Endodermal cell (in vitro differentiated cells): ENCODE data around the gene PRPSAP1. TPM values are rescaled to one million over a fixed set of nuclear protein-coding genes. Genes with fewer than 3 reads are reported as not detected.
A peak's percentile ranks its signal among the peaks of the same experiment; 100 is the strongest.

Experiments
- DNase-seq: peaks from one replicate; pipeline ENCODE4 v3.0.0-alpha.2; 2017
- H3K27ac ChIP-seq: 2 replicates; pipeline ENCODE4 v1.5.1; 2013; ENCODE audit warnings: mild to moderate bottlenecking, low read depth, low read length, moderate library complexity
- H3K27me3 ChIP-seq: 2 replicates; pipeline ENCODE4 v1.6.1; 2013; ENCODE audit warnings: mild to moderate bottlenecking, low read length, moderate library complexity; ENCODE audit not compliant: insufficient read depth, control insufficient read depth, poor library complexity, severe bottlenecking
- H3K36me3 ChIP-seq: 2 replicates; pipeline ENCODE4 v1.7.0; 2013; ENCODE audit warnings: mild to moderate bottlenecking, low read length, moderate library complexity; ENCODE audit not compliant: control insufficient read depth, insufficient read depth
- H3K4me1 ChIP-seq: one replicate; pipeline ENCODE4 v1.7.0; 2013; ENCODE audit warnings: low read length; ENCODE audit not compliant: control insufficient read depth, insufficient read depth
- H3K4me3 ChIP-seq: 2 replicates; pipeline ENCODE4 v1.5.1; 2013; ENCODE audit warnings: mild to moderate bottlenecking, low read length, moderate library complexity
- H3K9ac ChIP-seq: 2 replicates; pipeline ENCODE4 v1.6.1; 2013; ENCODE audit warnings: mild to moderate bottlenecking, low read length, moderate library complexity; ENCODE audit not compliant: poor library complexity, severe bottlenecking; ENCODE audit errors: extremely low read depth
- H3K9me3 ChIP-seq: 2 replicates; pipeline ENCODE4 v1.6.1; 2013; ENCODE audit warnings: mild to moderate bottlenecking, low read length, moderate library complexity; ENCODE audit not compliant: control insufficient read depth
- H3K27ac Mint-ChIP-seq: 2 replicates; pipeline ENCODE4 v1.8.0; 2020; ENCODE audit warnings: mixed read lengths
- H3K27me3 Mint-ChIP-seq: 2 replicates; pipeline ENCODE4 v1.8.0; 2021; ENCODE audit warnings: mild to moderate bottlenecking, mixed read lengths; ENCODE audit not compliant: insufficient read depth
- H3K36me3 Mint-ChIP-seq: 2 replicates; pipeline ENCODE4 v1.8.0; 2020; ENCODE audit warnings: low read depth, mixed read lengths
- H3K4me1 Mint-ChIP-seq: 2 replicates; pipeline ENCODE4 v1.8.0; 2020; ENCODE audit warnings: mixed read lengths
- H3K4me3 Mint-ChIP-seq: 2 replicates; pipeline ENCODE4 v1.8.0; 2020; ENCODE audit warnings: mild to moderate bottlenecking, moderate library complexity, mixed read lengths
- H3K9me3 Mint-ChIP-seq: 2 replicates; pipeline ENCODE4 v1.8.0; 2020; ENCODE audit warnings: mild to moderate bottlenecking, mixed read lengths
- WGBS, 2 experiments: methylation state at CpG; one replicate each; pipeline versions ENCODE4 v1.1.5 to v1.1.7; 2013; ENCODE audit warnings: missing lambda C conversion rate in 2 of 2, mixed read lengths in 1 of 2; ENCODE audit not compliant: insufficient coverage in 1 of 2, insufficient read length in 1 of 2; 5-methylcytosine and 5-hydroxymethylcytosine counted together
- total RNA-seq, 2 donors: library from RNA; stranded (reverse); fragmentation: NEBNext Ultra II Directional in 1 of 2; extraction: Animal tissue kit (Norgen Biotek cat#: 25700) in 1 of 2; gene quantifications; 2 replicates in 1 of 2; 3 replicates in 1 of 2; pipeline ENCODE4 v1.2.1, GENCODE V29; 2021
- TF ChIP-seq, protein P1 (sequence below): fragments of 200-600 bp; sonication (generic); conservative IDR thresholded peaks from 2 replicates; pipeline ENCODE4 v1.5.0; 2021; ENCODE audit warnings: antibody characterized with exemption, mild to moderate bottlenecking

Gene PRPSAP1
- total RNA-seq, 2 donors from 2014 or later, result 60.9 to 89.8 TPM

DNA sequence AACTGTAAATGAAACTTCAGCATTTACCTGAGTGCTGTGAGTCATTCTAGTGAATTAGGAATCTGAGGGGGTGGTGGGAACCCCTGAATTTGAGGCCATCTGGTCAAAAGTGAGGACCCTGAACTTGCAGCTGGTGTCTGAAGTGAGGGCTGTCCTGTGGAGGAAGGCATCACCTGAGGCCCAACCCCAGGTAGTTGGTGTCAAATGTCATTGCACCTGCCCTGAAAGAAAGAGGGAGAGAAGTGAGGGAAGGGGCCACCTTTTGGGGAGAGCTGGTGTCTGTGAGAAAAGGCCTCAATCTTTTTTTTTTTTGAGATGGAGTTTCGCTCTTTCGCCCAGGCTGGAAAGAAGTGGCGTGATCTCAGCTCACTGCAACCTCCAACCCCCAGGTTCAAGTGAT lies 12.5 kb upstream of the PRPSAP1 start:
- WGBS, 2 experiments, result 94% methylated on average over 3 of the region's 3 CpGs; no CpG with 5 or more reads in 1 of the 2 experiments
- no peak for DNase-seq
- no peak overlapping the region for H3K27ac Mint-ChIP-seq
- H3K9me3 Mint-ChIP-seq, result peaks cover 12% of the 10 kb centered on the region
- H3K9ac ChIP-seq, result no peak overlapping the region
- no peak overlapping the region for H3K4me3 ChIP-seq
- H3K27ac ChIP-seq, result no peak overlapping the region
- peaks cover 5% of the 10 kb centered on the region for H3K27me3 Mint-ChIP-seq
- no peaks in the 10 kb centered on the region for H3K4me1 ChIP-seq
- TF ChIP-seq, protein P1, sequence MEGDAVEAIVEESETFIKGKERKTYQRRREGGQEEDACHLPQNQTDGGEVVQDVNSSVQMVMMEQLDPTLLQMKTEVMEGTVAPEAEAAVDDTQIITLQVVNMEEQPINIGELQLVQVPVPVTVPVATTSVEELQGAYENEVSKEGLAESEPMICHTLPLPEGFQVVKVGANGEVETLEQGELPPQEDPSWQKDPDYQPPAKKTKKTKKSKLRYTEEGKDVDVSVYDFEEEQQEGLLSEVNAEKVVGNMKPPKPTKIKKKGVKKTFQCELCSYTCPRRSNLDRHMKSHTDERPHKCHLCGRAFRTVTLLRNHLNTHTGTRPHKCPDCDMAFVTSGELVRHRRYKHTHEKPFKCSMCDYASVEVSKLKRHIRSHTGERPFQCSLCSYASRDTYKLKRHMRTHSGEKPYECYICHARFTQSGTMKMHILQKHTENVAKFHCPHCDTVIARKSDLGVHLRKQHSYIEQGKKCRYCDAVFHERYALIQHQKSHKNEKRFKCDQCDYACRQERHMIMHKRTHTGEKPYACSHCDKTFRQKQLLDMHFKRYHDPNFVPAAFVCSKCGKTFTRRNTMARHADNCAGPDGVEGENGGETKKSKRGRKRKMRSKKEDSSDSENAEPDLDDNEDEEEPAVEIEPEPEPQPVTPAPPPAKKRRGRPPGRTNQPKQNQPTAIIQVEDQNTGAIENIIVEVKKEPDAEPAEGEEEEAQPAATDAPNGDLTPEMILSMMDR, result no peak
- H3K4me3 Mint-ChIP-seq, result no peak overlapping the region
- peaks cover 7% of the 10 kb centered on the region for H3K4me1 Mint-ChIP-seq
- no peaks in the 10 kb centered on the region for H3K27me3 ChIP-seq
- H3K36me3 Mint-ChIP-seq, result no peaks in the 10 kb centered on the region
- H3K9me3 ChIP-seq, result peaks cover 7% of the 10 kb centered on the region
- H3K36me3 ChIP-seq, result no peaks in the 10 kb centered on the region

GRCh38 chr17:76365256-76365903 lies 11.7 kb upstream of the PRPSAP1 start:
- Mint-ChIP-seq H3K27me3 (peaks cover 5% of the 10 kb centered on the region), H3K36me3 (no peaks in the 10 kb centered on the region), H3K4me1 (peaks cover 7% of the 10 kb centered on the region), H3K9me3 (peaks cover 12% of the 10 kb centered on the region), H3K4me3 (no peak overlapping the region), H3K27ac (no peak overlapping the region)
- TF ChIP-seq, protein P1, result peak; percentile 69
- no peak overlapping the region for H3K4me3 ChIP-seq
- H3K36me3 ChIP-seq, result no peaks in the 10 kb centered on the region
- no peak overlapping the region for H3K27ac ChIP-seq
- H3K4me1 ChIP-seq, result no peaks in the 10 kb centered on the region
- H3K9ac ChIP-seq, result no peak overlapping the region
- peak; percentile 75 for DNase-seq
- no peaks in the 10 kb centered on the region for H3K27me3 ChIP-seq
- peaks cover 7% of the 10 kb centered on the region for H3K9me3 ChIP-seq
- WGBS, 2 experiments, result 68 to 78% methylated on average over 4 to 12 of the region's 12 CpGs

DNA sequence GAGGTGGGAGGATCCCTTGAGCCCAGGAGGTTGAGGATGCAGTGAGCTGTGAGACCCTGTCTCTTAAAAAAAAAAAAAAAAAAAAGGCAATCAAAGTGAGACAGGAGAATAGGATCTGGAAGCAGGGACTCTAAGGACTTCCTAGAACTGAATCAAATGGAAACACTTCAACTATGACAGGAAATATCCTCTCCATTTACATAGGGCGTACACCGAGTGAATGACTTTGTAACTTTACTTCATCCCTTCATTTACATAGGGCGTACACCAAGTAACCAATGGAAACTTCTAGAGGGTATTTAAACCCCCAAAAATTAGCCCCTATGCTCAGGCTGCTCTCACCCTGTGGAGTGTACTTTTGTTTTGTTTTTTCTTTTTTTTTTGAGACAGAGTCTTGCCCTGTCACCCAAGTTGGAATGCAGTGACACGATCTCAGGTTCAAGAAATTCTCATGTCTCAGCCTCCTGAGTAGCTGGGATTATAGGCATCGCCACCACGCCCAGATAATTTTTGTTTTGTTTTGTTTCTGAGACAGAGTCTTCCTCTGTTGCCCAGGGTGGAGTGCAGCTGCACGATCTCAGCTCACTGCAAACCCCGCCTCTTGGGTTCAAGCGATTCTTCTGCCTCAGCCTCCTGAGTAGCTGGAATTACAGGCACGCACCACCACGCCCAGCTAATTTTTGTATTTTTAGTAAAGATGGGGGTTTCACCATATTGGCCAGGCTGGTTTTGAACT lies 9.6 kb upstream of the PRPSAP1 start:
- H3K4me3 Mint-ChIP-seq, result no peak overlapping the region
- TF ChIP-seq, protein P1, result no peak

More for the DNA sequence above, 9.6 kb upstream of the PRPSAP1 start:
- Histone ChIP-seq H3K4me3 (no peak overlapping the region), H3K27me3 (no peaks in the 10 kb centered on the region), H3K4me1 (no peaks in the 10 kb centered on the region), H3K27ac (no peak overlapping the region), H3K36me3 (no peaks in the 10 kb centered on the region), H3K9me3 (peaks cover 7% of the 10 kb centered on the region), H3K9ac (no peak overlapping the region)
- H3K9me3 Mint-ChIP-seq, result peaks cover 12% of the 10 kb centered on the region
- no peaks in the 10 kb centered on the region for H3K36me3 Mint-ChIP-seq
- H3K27ac Mint-ChIP-seq, result no peak overlapping the region
- H3K4me1 Mint-ChIP-seq, result peaks cover 7% of the 10 kb centered on the region
- WGBS, 2 experiments, result 96 to 99% methylated on average over 11 of the region's 11 CpGs
- peaks cover 5% of the 10 kb centered on the region for H3K27me3 Mint-ChIP-seq
- no peak for DNase-seq
